H1 (cell line): ENCODE results near the gene GRHL3.

ENCODE experiments used
- CHD2 ChIP-seq: IDR thresholded peaks from 2 replicates; pipeline ENCODE4 v1.6.1; 2012; ENCODE audit warnings: low read length, improper control_type of control experiment
- CTCF ChIP-seq, 3 experiments: IDR thresholded peaks; 1 replicate in 2 of 3; 2 replicates in 1 of 3; pipeline versions ENCODE4 v1.5.1 to v1.6.1; 2011; ENCODE audit warnings: low read length in 3 of 3, mild to moderate bottlenecking in 3 of 3, inconsistent platforms in 2 of 3, low read depth in 1 of 3, moderate library complexity in 1 of 3; ENCODE audit not compliant: insufficient read depth in 1 of 3; ENCODE audit errors: control extremely low read depth in 1 of 3
- EP300 ChIP-seq, 2 experiments: IDR thresholded peaks; 1 replicate in 1 of 2; 2 replicates in 1 of 2; pipeline ENCODE4 v1.6.1; 2011 to 2012; ENCODE audit warnings: low read depth in 2 of 2, low read length in 2 of 2, mild to moderate bottlenecking in 2 of 2, borderline replicate concordance in 1 of 2, inconsistent platforms in 1 of 2, moderate library complexity in 1 of 2
- EZH2 ChIP-seq: fragments of 200-600 bp; sonication (generic); IDR thresholded peaks from 2 replicates; pipeline ENCODE4 v1.7.1; 2012; ENCODE audit warnings: low read depth, mild to moderate bottlenecking, moderate library complexity, low read length, inconsistent platforms; ENCODE audit not compliant: severe bottlenecking
- GABPA ChIP-seq: IDR thresholded peaks from 2 replicates; pipeline ENCODE4 v1.6.1; 2011; ENCODE audit warnings: mild to moderate bottlenecking, low read length, moderate library complexity, borderline replicate concordance; ENCODE audit not compliant: insufficient read depth
- JUN ChIP-seq: IDR thresholded peaks from 2 replicates; pipeline ENCODE4 v1.6.1; 2011; ENCODE audit warnings: low read depth, mild to moderate bottlenecking, improper control_type of control experiment, low read length
- MAX ChIP-seq: IDR thresholded peaks from 2 replicates; pipeline ENCODE4 v1.6.1; 2012; ENCODE audit warnings: inconsistent platforms
- NRF1 ChIP-seq: IDR thresholded peaks from 2 replicates; pipeline ENCODE4 v1.6.1; 2011; ENCODE audit warnings: mild to moderate bottlenecking, low read depth, low read length, improper control_type of control experiment
- POLR2A ChIP-seq, 2 experiments: IDR thresholded peaks; 1 replicate in 1 of 2; 2 replicates in 1 of 2; pipeline ENCODE4 v1.6.1; 2011; ENCODE audit warnings: low read depth in 2 of 2, low read length in 2 of 2, mild to moderate bottlenecking in 2 of 2; ENCODE audit errors: control extremely low read depth in 1 of 2
- POLR2AphosphoS5 ChIP-seq: IDR thresholded peaks from 2 replicates; pipeline ENCODE4 v1.6.1; 2011; ENCODE audit warnings: low read depth, low read length
- RAD21 ChIP-seq, 2 experiments: IDR thresholded peaks in 1 of 2; conservative IDR thresholded peaks in 1 of 2; 2 replicates each; pipeline ENCODE4 v1.6.1; 2011; ENCODE audit warnings: low read depth in 2 of 2, low read length in 2 of 2, improper control_type of control experiment in 1 of 2, inconsistent platforms in 1 of 2, mild to moderate bottlenecking in 1 of 2, moderate library complexity in 1 of 2
- SIN3A ChIP-seq, 2 experiments: IDR thresholded peaks in 1 of 2; conservative IDR thresholded peaks in 1 of 2; 2 replicates each; pipeline ENCODE4 v1.6.1; 2011 to 2012; ENCODE audit warnings: low read length in 2 of 2, improper control_type of control experiment in 1 of 2, low read depth in 1 of 2, mild to moderate bottlenecking in 1 of 2
- YY1 ChIP-seq: IDR thresholded peaks from 2 replicates; pipeline ENCODE4 v1.6.1; 2011; ENCODE audit warnings: low read depth, mild to moderate bottlenecking, low read length
- ZNF274 ChIP-seq: IDR thresholded peaks from 2 replicates; pipeline ENCODE4 v1.7.0; 2012; ENCODE audit warnings: low read length, borderline replicate concordance; ENCODE audit errors: extremely low read depth

- no peak for TF ChIP-seq CTCF (IDR thresholded peaks at IDR 0.05; ENCODE audit: control extremely low read depth in 1 of 3, insufficient read depth in 1 of 3, low read depth in 1 of 3, low read length in 3 of 3)
- TF ChIP-seq ZNF274, result no peak
- TF ChIP-seq POLR2A (IDR thresholded peaks at IDR 0.05; ENCODE audit: control extremely low read depth in 1 of 2, low read depth in 2 of 2, low read length in 2 of 2), result no peak
- no peak for TF ChIP-seq NRF1
- no peak for TF ChIP-seq POLR2AphosphoS5
- no peak for TF ChIP-seq EP300 (IDR thresholded peaks at IDR 0.05; ENCODE audit: borderline replicate concordance in 1 of 2, low read depth in 2 of 2, low read length in 2 of 2)
- TF ChIP-seq CHD2, result no peak
- TF ChIP-seq JUN, result no peak
- TF ChIP-seq SIN3A (conservative IDR thresholded peaks at IDR 0.05 in 1 of 2, IDR thresholded peaks at IDR 0.05 in 1 of 2; ENCODE audit: low read depth in 1 of 2, low read length in 2 of 2), result no peak
- TF ChIP-seq EZH2, result no peak
- TF ChIP-seq YY1, result no peak
- TF ChIP-seq MAX, result no peak
- TF ChIP-seq RAD21 (IDR thresholded peaks at IDR 0.05 in 1 of 2, conservative IDR thresholded peaks at IDR 0.05 in 1 of 2; ENCODE audit: low read depth in 2 of 2, low read length in 2 of 2), result no peak; a peak in 1 of 4 replicates
- TF ChIP-seq GABPA, result no peak
Measured at GRCh38 chr1:24323281-24323680, 4.1 kb downstream of the GRHL3 start.
